ENCODE results near the gene GIGYF2. TPM values are rescaled to one million over a fixed set of nuclear protein-coding genes. Genes with fewer than 3 reads are reported as not detected.
"Not testable (repeated sequence)": the region's sequence is repeated elsewhere in the genome, so short reads cannot be mapped to it uniquely, and the experiment has no call there.

The GIGYF2 gene
- total and polyA plus RNA-seq, 2 of the 4 experiments (the other 2 are of a cell fraction): 14.7 to 66.0 TPM

GRCh38 chr2:232689152-232689910 is 7.8 kb upstream of the GIGYF2 start:
- Histone ChIP-seq H3K18ac (ENCODE audit: low read depth, low read length) (no peak overlapping the region), H2AFZ (replicated peaks; ENCODE audit: low read length, poor library complexity) (peak overlapping the region; percentile 33), H3K4ac (ENCODE audit: low read depth, low read length) (no peak overlapping the region), H2BK20ac (ENCODE audit: low read depth, low read length) (no peak overlapping the region), H3K23ac (ENCODE audit: low read depth, low read length) (no peak overlapping the region), H3K4me1 (ENCODE audit: control insufficient read depth, insufficient read depth, low read length) (no peaks in the 10 kb centered on the region), H3K9me1 (ENCODE audit: insufficient read depth, low read length) (no peaks in the 10 kb centered on the region), H2BK120ac (ENCODE audit: low read depth, low read length) (no peak overlapping the region), H4K91ac (ENCODE audit: insufficient read depth, low read depth, low read length) (no peak overlapping the region), H3K14ac (replicated peaks; ENCODE audit: low read depth, low read length) (no peak overlapping the region), H3K36me3 (ENCODE audit: control insufficient read depth, insufficient read depth, low read length) (no peaks in the 10 kb centered on the region), H3K9ac (ENCODE audit: low read depth, low read length) (no peak overlapping the region), H2AK5ac (ENCODE audit: low read depth, low read length) (no peak overlapping the region), H3K27me3 (ENCODE audit: control insufficient read depth, insufficient read depth, low read length) (peaks cover 6% of the 10 kb centered on the region), H4K20me1 (ENCODE audit: insufficient read depth, low read length) (no peaks in the 10 kb centered on the region), H2BK5ac (ENCODE audit: low read depth, low read length, poor library complexity, severe bottlenecking) (no peak overlapping the region), H4K5ac (ENCODE audit: low read depth, low read length) (no peak overlapping the region), H3K79me1 (ENCODE audit: low read depth in 1 of 2, low read length in 2 of 2) (no peaks in the 10 kb centered on the region), H2BK15ac (ENCODE audit: low read depth, low read length) (no peak overlapping the region), H2AK9ac (replicated peaks; ENCODE audit: low read depth, low read length, poor library complexity) (no peak overlapping the region), H3K27ac (ENCODE audit: insufficient read depth, low read length) (no peak overlapping the region), H3K4me2 (ENCODE audit: low read depth, low read length) (no peak overlapping the region), H4K8ac (ENCODE audit: low read depth in 2 of 2, low read length in 2 of 2) (no peak overlapping the region), H3K4me3 (ENCODE audit: insufficient read depth, low read depth, low read length) (no peak overlapping the region), H3K56ac (ENCODE audit: extremely low read depth, insufficient read depth, low read length) (no peak overlapping the region), H3K9me3 (ENCODE audit: control insufficient read depth, insufficient read depth, low read length) (no peaks in the 10 kb centered on the region)
- ChIA-PET POLR2A (ENCODE audit: unreplicated experiment) (no interaction called here), CTCF (no interaction called here)
- intact Hi-C loops (cut with micrococcal nuclease): no loop called here
- WGBS, 2 experiments (ENCODE audit: extremely low coverage in 2 of 2, insufficient read length in 1 of 2): no CpG with 5 or more reads among the region's 3 CpGs
- DNase-seq (peak; percentile 40), ATAC-seq (ENCODE audit: low read depth) (peak; percentile 57)
- in situ Hi-C loops (cut with MboI; ENCODE audit: low sequenced_read_pairs): no loop called here
- no TSS peak for BruUV-seq (replicated peaks)
- TF ChIP-seq ELK1 (IDR thresholded peaks at IDR 0.05; ENCODE audit: borderline replicate concordance, low read depth, low read length) (no peak), SMC3 (IDR thresholded peaks at IDR 0.05; ENCODE audit: low read depth, low read length) (no peak), NFE2L2 (IDR thresholded peaks at IDR 0.05; ENCODE audit: low read depth, low read length) (no peak), CEBPB (IDR thresholded peaks at IDR 0.05; ENCODE audit: low read depth, low read length) (no peak), FOS (IDR thresholded peaks at IDR 0.05; ENCODE audit: low read depth, low read length) (no peak), POLR2A (IDR thresholded peaks at IDR 0.05; ENCODE audit: low read depth, low read length) (no peak), MAFK (IDR thresholded peaks at IDR 0.05; ENCODE audit: low read depth, low read length) (no peak)
- dilution Hi-C loops (cut with HindIII; ENCODE audit: low sequenced_read_pairs, unreplicated experiment): no loop called here

- H3K18ac ChIP-seq (ENCODE audit: low read depth, low read length); H3K27ac ChIP-seq (ENCODE audit: insufficient read depth, low read length); H2BK5ac ChIP-seq (ENCODE audit: low read depth, low read length, poor library complexity, severe bottlenecking); H2AK9ac ChIP-seq (replicated peaks; ENCODE audit: low read depth, low read length, poor library complexity); H3K9me3 ChIP-seq (ENCODE audit: control insufficient read depth, insufficient read depth, low read length); H4K5ac ChIP-seq (ENCODE audit: low read depth, low read length); H2AK5ac ChIP-seq (ENCODE audit: low read depth, low read length); H4K8ac ChIP-seq (ENCODE audit: low read depth in 2 of 2, low read length in 2 of 2); H3K9me1 ChIP-seq (ENCODE audit: insufficient read depth, low read length); H4K91ac ChIP-seq (ENCODE audit: insufficient read depth, low read depth, low read length); ATAC-seq (ENCODE audit: low read depth); H3K9ac ChIP-seq (ENCODE audit: low read depth, low read length); in situ Hi-C loops (cut with MboI; ENCODE audit: low sequenced_read_pairs); H3K79me1 ChIP-seq (ENCODE audit: low read depth in 1 of 2, low read length in 2 of 2); H2BK120ac ChIP-seq (ENCODE audit: low read depth, low read length); H3K4me2 ChIP-seq (ENCODE audit: low read depth, low read length); H2BK15ac ChIP-seq (ENCODE audit: low read depth, low read length); H3K4me1 ChIP-seq (ENCODE audit: control insufficient read depth, insufficient read depth, low read length); H3K56ac ChIP-seq (ENCODE audit: extremely low read depth, insufficient read depth, low read length); H2AFZ ChIP-seq (replicated peaks; ENCODE audit: low read length, poor library complexity); H3K23ac ChIP-seq (ENCODE audit: low read depth, low read length); dilution Hi-C loops (cut with HindIII; ENCODE audit: low sequenced_read_pairs, unreplicated experiment); DNase-seq; POLR2A ChIA-PET (ENCODE audit: unreplicated experiment); intact Hi-C loops (cut with micrococcal nuclease); H3K4me3 ChIP-seq (ENCODE audit: insufficient read depth, low read depth, low read length); H3K14ac ChIP-seq (replicated peaks; ENCODE audit: low read depth, low read length); CTCF ChIA-PET; H3K36me3 ChIP-seq (ENCODE audit: control insufficient read depth, insufficient read depth, low read length); H2BK20ac ChIP-seq (ENCODE audit: low read depth, low read length); H4K20me1 ChIP-seq (ENCODE audit: insufficient read depth, low read length); H3K4ac ChIP-seq (ENCODE audit: low read depth, low read length); H3K27me3 ChIP-seq (ENCODE audit: control insufficient read depth, insufficient read depth, low read length); BruUV-seq (replicated peaks): not testable (repeated sequence)
- 100% methylated on average over 3 of the region's 13 CpGs; no CpG with 5 or more reads in 1 of the 2 experiments for WGBS, 2 experiments (ENCODE audit: extremely low coverage in 2 of 2, insufficient read length in 1 of 2)
Observed at GRCh38 chr2:232691117-232691516, 6.0 kb upstream of the GIGYF2 start.

All from IMR-90 (cell line).